Suprapubic skin (tissue), 3 donors: ENCODE measurements around the gene TMIGD1.

Experiments used
- CTCF ChIP-seq, 2 donors: fragments of 200-600 bp in 1 of 2; fragments of 450-650 bp in 1 of 2; sonication (generic) in 1 of 2; IDR thresholded peaks; one replicate each; pipeline ENCODE4 v1.5.1; 2016 to 2019; ENCODE audit warnings: antibody characterized with exemption in 2 of 2, mild to moderate bottlenecking in 1 of 2, moderate library complexity in 1 of 2
- POLR2A ChIP-seq, 2 donors: fragments of 450-650 bp; IDR thresholded peaks; one replicate each; pipeline ENCODE4 v1.6.1; 2017; ENCODE audit warnings: antibody characterized with exemption in 2 of 2, mild to moderate bottlenecking in 2 of 2, moderate library complexity in 2 of 2

- no peak for TF ChIP-seq POLR2A (IDR thresholded peaks at IDR 0.05)
- no peak for TF ChIP-seq CTCF (IDR thresholded peaks at IDR 0.05)
Observed at GRCh38 chr17:30382345-30382744, 48.5 kb upstream of the TMIGD1 start.
